HG03575 (cell line): Measurements from ENCODE around the gene KIF1A.
"Not testable (repeated sequence)": the region's sequence is repeated elsewhere in the genome, so short reads cannot be mapped to it uniquely, and the experiment has no call there.

Experiments used
- ATAC-seq: cut with Tn5 transposase; IDR thresholded peaks from one replicate; pipeline ENCODE4 v1.9.1; 2021; ENCODE audit not compliant: unreplicated experiment, insufficient number of reproducible peaks, low FRiP score; ENCODE audit errors: extremely low read depth

Gene KIF1A

DNA sequence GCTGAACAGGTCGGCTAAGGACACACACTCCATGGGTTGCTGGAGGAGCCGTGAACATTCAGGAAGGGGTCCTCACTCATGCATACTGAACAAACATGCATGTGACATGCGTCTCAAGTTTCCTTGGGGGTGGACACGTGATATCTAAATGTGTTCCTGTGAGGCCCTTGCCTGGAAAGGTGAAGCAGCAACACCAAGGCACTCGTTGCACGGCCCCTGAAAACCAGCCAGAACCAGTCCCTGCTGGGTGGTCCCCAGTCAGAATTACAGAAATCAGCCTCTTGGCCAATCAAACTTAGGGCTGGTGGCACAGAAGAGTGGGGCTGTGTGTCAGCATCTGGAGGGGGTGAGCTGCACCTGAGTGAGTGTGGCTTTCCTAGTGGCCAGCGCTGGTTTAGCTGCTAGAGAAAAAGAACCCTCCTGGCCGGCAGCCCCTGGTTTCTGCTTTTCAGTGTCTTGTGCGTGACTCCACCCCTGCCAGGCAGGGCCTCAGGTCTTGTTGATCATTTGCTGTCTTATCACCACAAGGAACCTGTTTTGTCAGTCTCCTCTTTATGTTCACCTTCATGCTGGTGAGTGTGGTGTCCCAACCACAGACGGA lies 134.1 kb downstream of the KIF1A start:
- ATAC-seq = no peak

DNA sequence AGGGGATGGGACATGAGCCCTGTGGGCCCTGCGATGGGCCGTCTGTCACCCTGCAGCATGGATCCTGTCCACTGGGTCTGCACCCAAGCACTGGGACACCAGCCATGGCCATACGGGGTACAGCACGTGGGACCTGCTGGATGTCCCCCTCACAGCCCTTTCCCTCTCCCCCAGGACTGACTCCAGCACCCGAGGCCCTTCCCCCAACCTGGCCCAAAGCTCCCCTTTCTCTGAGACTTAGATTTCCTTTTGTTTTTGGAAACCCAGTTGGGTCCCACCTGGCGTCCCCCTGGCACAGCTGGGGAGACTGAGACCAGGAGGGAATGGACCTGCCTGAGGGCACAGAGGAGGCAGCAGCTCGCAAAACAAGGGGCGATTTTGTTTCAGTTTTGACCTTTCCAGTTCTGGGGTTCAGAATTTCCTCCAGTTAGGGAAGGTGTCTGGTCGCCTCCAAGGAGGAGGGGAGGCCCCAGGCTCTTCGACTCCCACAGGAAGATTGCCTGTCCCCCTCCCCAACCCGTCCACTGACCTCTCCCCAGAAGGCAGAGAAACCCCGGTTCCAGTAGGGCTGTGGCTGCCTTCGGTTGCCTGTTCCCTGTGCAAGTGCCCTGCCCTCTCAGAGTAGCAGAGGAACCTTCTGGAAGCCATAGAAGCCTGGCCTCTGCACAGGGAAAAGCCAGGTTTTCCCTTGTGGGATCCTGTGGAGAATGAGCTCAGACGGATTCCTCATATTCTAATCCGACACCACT lies 135.9 kb downstream of the KIF1A start:
- not testable (repeated sequence) for ATAC-seq

DNA sequence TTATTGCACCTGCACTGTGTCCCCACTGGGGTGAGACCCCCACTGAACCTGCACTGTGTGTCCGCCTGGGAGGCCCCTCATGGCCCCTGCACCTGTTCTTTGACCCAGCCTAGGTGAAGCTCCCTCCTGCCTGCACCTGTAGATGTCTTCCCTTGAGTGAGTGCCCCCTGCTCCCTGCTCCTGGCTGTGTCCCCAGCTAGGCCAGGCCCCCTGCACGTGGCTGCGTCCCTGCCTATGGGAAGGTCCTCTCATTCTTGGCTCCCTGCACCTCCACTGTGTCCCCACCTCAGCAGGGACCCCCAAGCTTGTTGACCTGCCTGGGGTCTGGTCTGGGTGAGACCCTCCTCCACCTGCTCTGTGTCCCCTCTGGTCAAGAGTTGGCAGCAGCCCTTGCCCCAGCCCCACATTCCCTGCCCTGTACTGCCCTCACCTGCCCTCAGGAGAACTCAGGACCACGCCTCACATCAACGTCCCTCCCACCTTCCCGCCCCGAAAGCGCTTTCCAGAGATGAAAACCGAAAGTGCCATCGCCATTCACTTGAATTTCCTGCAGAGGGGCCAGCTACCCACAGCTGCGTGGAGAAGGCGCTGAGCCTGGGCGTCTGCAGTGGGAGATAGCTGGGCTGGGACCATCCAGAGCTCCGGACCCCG lies 136.6 kb downstream of the KIF1A start:
- not testable (repeated sequence) for ATAC-seq

DNA sequence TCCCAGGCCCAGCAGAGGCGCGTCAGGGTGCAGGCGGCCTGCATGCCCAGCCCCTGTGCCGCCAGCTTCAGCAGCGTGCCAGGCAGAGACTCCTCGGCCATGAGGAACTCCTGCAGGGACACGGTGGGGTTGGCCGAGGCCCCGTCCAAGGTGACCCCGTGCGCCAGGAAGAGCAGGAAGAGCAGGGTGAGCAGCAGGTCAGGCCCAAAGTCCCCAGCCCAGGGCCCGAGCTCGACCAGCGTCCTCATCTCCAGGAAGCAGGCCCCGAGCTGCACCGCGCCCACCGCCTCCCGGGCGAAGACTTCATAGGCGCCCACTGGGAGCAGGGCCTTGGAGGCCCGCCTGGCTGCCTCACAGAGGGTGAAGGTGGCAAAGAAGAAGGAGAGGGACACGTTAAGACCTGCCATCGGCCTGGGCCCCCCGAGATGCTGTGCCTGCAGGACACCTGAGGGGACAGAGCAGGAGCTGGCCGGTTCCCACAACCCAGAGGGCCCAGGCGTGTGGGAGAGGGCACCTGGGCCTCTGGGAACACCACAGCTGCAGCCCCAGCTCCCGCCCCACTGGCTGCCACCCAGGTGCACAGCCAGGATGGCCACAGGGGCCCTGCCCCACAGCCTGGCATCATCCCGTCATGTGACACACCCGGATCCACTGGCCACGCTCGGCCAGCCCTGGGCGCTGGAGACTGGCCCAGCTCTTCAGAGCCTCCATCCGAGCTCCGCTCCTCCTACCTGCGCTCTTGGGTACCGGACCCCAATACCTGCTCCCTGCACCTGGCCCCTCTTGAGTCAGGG lies 137.4 kb downstream of the KIF1A start, which contains the start of gene AQP12B:
TSS of gene AQP12B (minus strand) at position 455 of the 794 bp plus-strand sequence. CDS start at position 407, 48 bp downstream.
- not testable (repeated sequence) for ATAC-seq

DNA sequence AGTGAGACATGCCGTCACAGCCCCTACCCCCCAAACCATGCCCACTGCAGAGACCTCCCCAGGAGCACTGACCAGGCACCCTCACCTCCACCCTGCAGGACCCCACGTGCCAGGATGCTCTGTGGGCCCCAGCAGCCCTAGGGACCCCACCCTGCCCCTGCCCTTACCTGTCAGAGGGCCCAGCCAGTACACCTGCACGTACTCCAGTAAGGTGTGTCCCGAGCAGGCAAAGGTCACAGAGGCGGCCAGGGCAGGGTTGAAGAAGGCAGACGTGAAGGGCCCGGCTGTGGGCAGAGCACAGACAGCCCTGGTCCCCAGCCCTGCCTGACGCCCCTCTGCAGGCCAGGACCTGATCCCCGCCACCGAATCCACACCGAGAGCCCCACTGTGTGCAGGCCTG lies 139.8 kb downstream of the KIF1A start:
- not testable (repeated sequence) for ATAC-seq

DNA sequence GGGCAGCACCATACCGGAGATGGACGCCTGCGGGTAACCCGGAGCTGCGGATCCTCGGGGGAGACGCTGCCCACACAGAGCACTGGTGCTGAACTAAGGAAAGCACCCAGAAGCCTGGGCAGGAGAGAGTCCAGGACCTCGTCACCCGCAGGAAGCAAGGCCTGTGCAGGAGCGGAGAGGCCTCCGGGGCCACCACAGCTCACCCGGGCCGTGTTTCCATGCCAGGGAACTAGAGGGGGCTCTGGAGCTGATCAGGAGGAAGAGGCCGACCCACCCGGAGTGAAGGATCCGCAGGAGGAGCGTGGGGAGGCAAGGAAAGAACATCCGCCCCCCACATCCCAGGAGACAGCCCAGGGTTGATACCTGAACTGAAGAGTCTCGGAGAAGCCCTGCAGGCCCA lies 141.1 kb downstream of the KIF1A start:
- not testable (repeated sequence) for ATAC-seq

DNA sequence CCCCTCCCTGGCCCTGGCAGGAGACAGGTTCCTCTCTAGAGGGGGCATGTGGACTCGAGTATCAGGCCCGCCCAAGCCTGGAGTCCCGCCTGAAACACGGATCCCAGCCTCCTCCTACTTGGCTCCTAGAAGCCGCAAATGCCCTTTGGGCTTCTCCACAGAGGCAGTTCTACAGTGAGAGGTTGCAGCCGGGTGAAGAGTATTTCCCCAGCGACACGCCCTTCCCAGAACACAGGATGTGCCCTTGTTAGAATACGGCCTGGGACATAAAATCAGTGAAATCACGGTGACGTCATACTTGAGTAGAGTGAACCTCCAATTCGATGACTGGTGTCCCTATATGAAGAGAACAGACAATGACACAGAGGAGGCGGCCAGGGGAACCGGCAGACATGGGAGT lies 142.0 kb downstream of the KIF1A start:
- not testable (repeated sequence) for ATAC-seq

DNA sequence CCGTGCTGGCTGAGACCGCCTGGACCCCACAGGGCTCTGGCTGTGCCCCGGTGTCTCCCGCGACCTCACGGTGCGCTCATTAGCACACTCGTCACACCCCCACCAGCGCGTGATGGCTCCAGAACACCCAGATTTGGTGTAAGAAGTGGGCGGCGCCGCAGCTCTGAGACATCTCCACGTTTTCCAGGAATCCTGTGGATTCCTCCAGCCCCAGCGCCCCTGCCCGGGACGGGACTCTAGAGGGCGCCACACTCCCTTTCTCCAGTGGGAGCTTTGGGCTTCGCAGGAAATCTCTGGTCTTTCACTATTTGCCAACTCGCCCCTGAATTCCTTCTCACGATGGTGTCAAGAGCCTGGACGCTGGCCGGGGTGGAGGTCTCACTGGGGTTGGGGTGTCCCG lies 144.7 kb downstream of the KIF1A start:
- ATAC-seq = not testable (repeated sequence)

DNA sequence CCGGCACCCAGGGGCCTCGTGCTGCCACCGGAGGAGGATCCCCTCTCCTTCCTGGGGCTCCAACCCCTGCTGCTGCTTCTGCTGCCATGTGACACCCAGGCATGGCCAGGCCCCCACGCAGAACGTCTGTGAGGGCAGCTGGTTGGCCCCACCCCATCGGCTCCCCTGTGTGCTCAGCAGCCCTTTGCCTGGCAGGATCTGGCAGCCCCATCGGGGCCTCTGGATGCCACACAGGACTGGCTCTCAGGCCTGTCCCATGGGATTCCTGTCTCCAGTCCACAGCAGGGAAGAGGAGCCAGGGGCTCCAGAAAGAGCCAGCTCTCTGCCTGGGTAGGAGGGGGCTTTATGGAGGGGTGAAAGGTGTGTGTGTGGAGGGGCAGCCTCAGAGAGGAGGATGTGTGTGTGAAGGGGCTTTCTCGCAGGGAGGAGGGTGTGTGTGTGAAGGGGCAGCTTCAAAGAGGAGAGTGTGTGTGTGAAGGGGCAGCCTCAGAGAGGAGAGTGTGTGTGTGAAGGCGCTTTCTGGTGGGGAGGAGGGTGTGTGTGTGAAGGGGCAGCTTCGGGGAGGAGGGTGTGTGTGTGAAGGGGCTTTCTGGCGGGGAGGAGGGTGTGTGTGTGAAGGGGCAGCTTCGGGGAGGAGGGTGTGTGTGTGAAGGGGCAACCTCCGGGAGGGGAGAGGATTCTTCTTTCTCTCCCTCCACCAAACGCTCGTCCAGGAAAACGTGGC lies 145.4 kb downstream of the KIF1A start:
- not testable (repeated sequence) for ATAC-seq

DNA sequence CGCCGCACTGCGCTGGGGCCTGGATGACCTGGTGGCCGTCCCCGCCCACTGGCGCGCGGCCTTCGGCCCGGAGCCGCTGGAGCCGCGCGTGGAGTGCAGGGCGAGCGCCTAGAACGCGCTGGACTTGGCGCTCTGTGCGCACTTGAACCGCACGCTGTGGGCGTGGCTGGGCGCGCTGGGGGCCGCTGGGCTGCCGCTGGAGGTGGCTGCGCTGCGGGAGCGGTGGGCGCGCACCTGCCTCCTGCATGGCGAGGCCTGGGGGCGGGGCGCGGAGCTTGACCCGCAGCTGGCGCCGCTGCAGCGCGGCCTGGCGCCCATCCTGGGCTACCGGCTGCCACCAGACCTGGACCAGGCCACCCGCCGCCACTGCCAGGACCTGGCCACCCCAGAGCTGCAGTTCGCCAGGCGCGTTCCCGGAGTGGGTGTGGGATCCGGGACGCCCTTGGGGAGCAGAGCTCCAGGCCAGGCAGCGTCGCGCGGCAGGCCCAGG lies 147.3 kb downstream of the KIF1A start:
- no peak for ATAC-seq

DNA sequence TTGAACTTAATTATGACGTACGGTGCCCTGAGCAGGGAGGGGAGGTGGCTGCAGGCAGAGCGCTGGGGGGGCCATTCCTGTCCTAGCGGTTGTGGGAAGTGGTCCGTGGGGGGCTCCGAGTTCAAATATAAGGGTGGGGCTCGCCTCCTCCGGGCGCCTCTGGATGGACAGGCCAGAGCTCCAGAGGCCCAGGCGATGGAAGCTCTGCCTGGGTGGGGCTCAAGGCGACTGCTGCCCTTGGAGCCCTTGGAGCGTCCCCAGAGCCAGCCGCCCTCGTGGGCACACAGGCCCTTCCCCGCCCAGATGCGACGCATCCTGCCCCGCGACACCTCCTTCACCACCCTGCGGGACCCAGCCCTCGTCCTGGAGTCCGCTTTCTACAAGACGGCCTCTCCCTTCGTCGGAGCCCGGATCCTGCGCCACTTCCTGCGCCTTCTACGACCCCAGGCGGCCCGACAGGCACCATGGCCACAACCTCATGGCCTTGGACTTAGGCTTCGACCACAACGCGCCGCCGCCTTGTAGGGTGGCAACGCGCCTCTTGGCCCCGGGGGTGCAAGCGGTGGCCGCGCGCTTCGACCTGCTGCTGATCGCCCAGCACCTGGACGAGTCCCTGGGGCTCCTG lies 147.8 kb downstream of the KIF1A start:
- no peak for ATAC-seq

DNA sequence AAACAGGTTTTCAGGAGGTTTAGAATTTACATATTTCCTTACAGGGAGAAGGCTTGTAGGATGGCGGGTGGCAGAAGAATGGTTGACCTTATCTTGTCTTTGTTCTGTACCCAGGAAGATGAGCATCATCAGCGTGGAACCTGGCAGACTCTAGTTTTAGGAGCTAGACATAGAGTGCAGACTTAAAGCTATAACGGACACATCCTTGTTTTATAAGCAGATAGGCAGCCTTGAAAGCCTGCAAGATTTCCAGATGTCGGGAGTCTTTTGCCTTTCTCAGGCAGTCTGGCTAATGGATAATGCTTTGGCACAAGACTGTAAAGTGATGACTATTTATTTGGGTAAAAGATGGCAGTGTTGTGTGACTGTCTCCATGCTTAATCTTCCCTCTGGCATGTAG lies 149.1 kb downstream of the KIF1A start:
- no peak for ATAC-seq

DNA sequence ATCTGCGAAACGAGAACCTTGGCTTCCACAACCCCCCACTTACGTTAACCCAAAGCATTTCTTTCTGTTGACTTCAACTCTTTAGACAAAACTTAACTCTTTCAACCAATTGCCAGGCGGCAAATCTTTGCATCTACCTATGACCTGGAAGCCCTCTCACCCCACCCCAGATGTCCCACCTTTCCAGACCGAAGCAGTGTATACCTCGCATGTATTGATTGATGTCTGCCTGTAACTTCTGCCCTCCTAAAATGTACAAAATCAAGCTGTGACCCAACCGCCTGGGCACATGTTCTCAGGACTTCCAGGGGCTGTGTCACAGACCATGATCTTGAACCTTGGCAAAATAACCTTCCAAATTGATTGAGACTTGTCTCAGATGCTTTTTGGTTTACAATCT lies 149.6 kb downstream of the KIF1A start:
- no peak for ATAC-seq

DNA sequence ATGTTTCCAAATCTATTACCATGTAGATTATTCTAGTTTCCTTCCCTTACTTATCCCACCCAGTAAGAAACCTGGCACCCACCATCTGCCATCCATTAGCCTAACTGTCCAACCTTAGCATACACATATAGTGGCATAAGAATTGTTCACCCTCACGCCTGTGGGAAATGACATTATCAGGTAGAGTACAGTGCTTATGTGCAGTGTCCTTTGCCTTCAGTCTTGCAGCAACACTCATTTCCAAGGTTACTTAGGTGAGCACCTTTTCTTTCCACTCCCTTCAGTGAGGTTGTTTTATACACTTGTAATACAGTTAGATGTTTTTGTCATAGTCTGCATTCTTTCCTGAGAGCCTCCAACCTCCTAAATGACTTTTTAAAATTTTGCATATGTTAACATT lies 155.4 kb downstream of the KIF1A start:
- ATAC-seq = no peak
